SK-N-SH (cell line): Measurements from ENCODE around the gene OSBP2. TPM values are rescaled to one million over a fixed set of nuclear protein-coding genes. Genes with fewer than 3 reads are reported as not detected.

Experiments used
- CTCF ChIA-PET: fragments of 300-600, 350-600 bp; formaldehyde crosslinking; extraction: SDS; loops from one replicate; lab custom pipeline; 2021; lab: Yijun Ruan, JAX
- POLR2A ChIA-PET: fragments of 350-600 bp; sonication (Branson Sonifier 250); formaldehyde crosslinking; extraction: SDS; loops from one replicate; lab custom pipeline; 2020; ENCODE audit warnings: antibody characterized with exemption, inconsistent platforms; lab: Yijun Ruan, JAX
- DNase-seq: peaks from one replicate; pipeline ENCODE4 v3.0.0; 2012
- H2AFZ ChIP-seq: fragments of 200-600 bp; sonication (generic); 2 replicates; pipeline ENCODE4 v1.8.1; 2016; ENCODE audit warnings: antibody characterized with exemption, mild to moderate bottlenecking, low read depth
- H3F3A ChIP-seq: fragments of 200-600 bp; sonication (generic); replicated peaks from 2 replicates; pipeline ENCODE3; 2016; ENCODE audit warnings: antibody characterized with exemption, mild to moderate bottlenecking; ENCODE audit not compliant: insufficient read depth
- H3K27ac ChIP-seq, 2 experiments: fragments of 200-500 bp in 1 of 2; fragments of 200-600 bp in 1 of 2; sonication (Bioruptor generic) in 1 of 2; sonication (generic), shearing (Covaris generic) in 1 of 2; 2 replicates each; pipeline versions ENCODE4 v1.5.1 to v1.6.1; 2014 to 2016; ENCODE audit warnings: low read depth in 2 of 2, inconsistent platforms in 1 of 2, low read length in 1 of 2, mild to moderate bottlenecking in 1 of 2, mixed read lengths in 1 of 2
- H3K27me3 ChIP-seq: fragments of 200-600 bp; sonication (generic), shearing (Covaris generic); 2 replicates; pipeline ENCODE4 v1.6.1; 2016; ENCODE audit warnings: mixed run types; ENCODE audit not compliant: insufficient read depth
- H3K36me3 ChIP-seq, 2 experiments: fragments of 200-500 bp in 1 of 2; fragments of 200-600 bp in 1 of 2; sonication (Bioruptor generic) in 1 of 2; sonication (generic) in 1 of 2; replicated peaks in 1 of 2; 2 replicates each; pipeline versions ENCODE3 to v1.5.1; 2014 to 2016; ENCODE audit warnings: low read length in 1 of 2, mild to moderate bottlenecking in 1 of 2; ENCODE audit not compliant: insufficient read depth in 2 of 2, control insufficient read depth in 1 of 2
- H3K4me1 ChIP-seq, 2 experiments: fragments of 200-500 bp in 1 of 2; fragments of 200-600 bp in 1 of 2; sonication (Bioruptor generic) in 1 of 2; sonication (generic), shearing (Covaris generic) in 1 of 2; 2 replicates each; pipeline versions ENCODE4 v1.5.1 to v1.6.1; 2014 to 2016; ENCODE audit warnings: low read depth in 1 of 2, low read length in 1 of 2, mixed run types in 1 of 2; ENCODE audit not compliant: insufficient read depth in 2 of 2, control insufficient read depth in 1 of 2
- H3K4me2 ChIP-seq: fragments of 200-600 bp; sonication (generic), shearing (Covaris generic); 2 replicates; pipeline ENCODE4 v1.6.1; 2017; ENCODE audit warnings: mixed run types
- H3K4me3 ChIP-seq, 2 experiments: fragments of 200-500 bp in 1 of 2; fragments of 200-600 bp in 1 of 2; sonication (Bioruptor generic) in 1 of 2; sonication (generic), shearing (Covaris generic) in 1 of 2; 2 replicates each; pipeline versions ENCODE4 v1.5.1 to v1.8.1; 2014 to 2016; ENCODE audit warnings: low read depth in 2 of 2, inconsistent platforms in 1 of 2, low read length in 1 of 2, mild to moderate bottlenecking in 1 of 2, mixed read lengths in 1 of 2, moderate library complexity in 1 of 2
- H3K79me2 ChIP-seq: fragments of 200-600 bp; sonication (generic); 2 replicates; pipeline ENCODE4 v1.8.1; 2017; ENCODE audit warnings: mild to moderate bottlenecking; ENCODE audit not compliant: insufficient read depth
- H3K9ac ChIP-seq: fragments of 200-600 bp; sonication (generic); 2 replicates; pipeline ENCODE4 v1.6.1; 2017; ENCODE audit warnings: mixed run types
- H3K9me2 ChIP-seq: fragments of 200-600 bp; sonication (generic); 2 replicates; pipeline ENCODE4 v1.6.1; 2017; ENCODE audit warnings: mixed run types
- H3K9me3 ChIP-seq: fragments of 200-600 bp; sonication (generic); 2 replicates; pipeline ENCODE4 v1.6.1; 2017; ENCODE audit warnings: mixed run types, mild to moderate bottlenecking, moderate library complexity
- H4K20me1 ChIP-seq: fragments of 200-600 bp; sonication (generic); 2 replicates; pipeline ENCODE4 v1.6.1; 2017; ENCODE audit warnings: mild to moderate bottlenecking, mixed run types; ENCODE audit not compliant: insufficient read depth
- CHD2 ChIP-seq: fragments of 150-350 bp; IDR thresholded peaks from 2 replicates; pipeline ENCODE4 v1.6.1; 2018; ENCODE audit warnings: low read length; ENCODE audit not compliant: partially characterized antibody
- EP300 ChIP-seq, 2 experiments: IDR thresholded peaks; 2 replicates each; pipeline versions ENCODE4 v1.4.0 to v1.6.1; 2012; ENCODE audit warnings: borderline replicate concordance in 1 of 2, low read depth in 1 of 2, low read length in 1 of 2
- EZH2phosphoT487 ChIP-seq: fragments of 200-600 bp; sonication (generic); IDR thresholded peaks from 2 replicates; pipeline ENCODE4 v1.6.1; 2017; ENCODE audit warnings: low read depth, mixed run types, mild to moderate bottlenecking, antibody characterized with exemption, moderate library complexity, borderline replicate concordance
- FOXJ3 ChIP-seq: sonication (generic); formaldehyde crosslinking; IDR thresholded peaks from 2 replicates; pipeline ENCODE4 v1.5.1; 2020; ENCODE audit warnings: mild to moderate bottlenecking, missing genetic modification reagents
- GABPA ChIP-seq: IDR thresholded peaks from 2 replicates; pipeline ENCODE4 v1.4.0; 2012; ENCODE audit warnings: low read depth, mild to moderate bottlenecking
- GATA2 ChIP-seq: sonication (generic); formaldehyde crosslinking; IDR thresholded peaks from 2 replicates; pipeline ENCODE4 v1.5.0; 2020; ENCODE audit warnings: mild to moderate bottlenecking, missing genetic modification reagents
- JUND ChIP-seq: IDR thresholded peaks from 2 replicates; pipeline ENCODE4 v1.4.0; 2012
- MAX ChIP-seq: IDR thresholded peaks from 2 replicates; pipeline ENCODE4 v1.4.0; 2012; ENCODE audit warnings: low read depth
- NRF1 ChIP-seq: IDR thresholded peaks from 2 replicates; pipeline ENCODE4 v1.6.1; 2012; ENCODE audit warnings: low read depth, mild to moderate bottlenecking, low read length
- PBX3 ChIP-seq: IDR thresholded peaks from 2 replicates; pipeline ENCODE4; 2012
- RFX5 ChIP-seq: IDR thresholded peaks from 2 replicates; pipeline ENCODE4 v1.6.1; 2012; ENCODE audit warnings: mild to moderate bottlenecking, improper control_type of control experiment, low read length
- RXRA ChIP-seq: IDR thresholded peaks from 2 replicates; pipeline ENCODE4 v1.4.0; 2012; ENCODE audit warnings: low read depth, mild to moderate bottlenecking, borderline replicate concordance
- SIN3A ChIP-seq: IDR thresholded peaks from 2 replicates; pipeline ENCODE4 v1.6.1; 2012; ENCODE audit warnings: low read depth, mild to moderate bottlenecking, low read length, moderate library complexity, borderline replicate concordance
- SMC3 ChIP-seq: IDR thresholded peaks from 2 replicates; pipeline ENCODE4 v1.6.1; 2012; ENCODE audit warnings: low read depth, low read length, improper control_type of control experiment
- TAF1 ChIP-seq: IDR thresholded peaks from 2 replicates; pipeline ENCODE4 v1.6.1; 2012; ENCODE audit warnings: low read depth, mild to moderate bottlenecking, low read length, moderate library complexity, borderline replicate concordance
- TCF12 ChIP-seq: IDR thresholded peaks from 2 replicates; pipeline ENCODE4 v1.4.0; 2012
- TEAD4 ChIP-seq: IDR thresholded peaks from 2 replicates; pipeline ENCODE4 v1.4.0; 2012; ENCODE audit warnings: mild to moderate bottlenecking, borderline replicate concordance; ENCODE audit not compliant: insufficient read depth
- USF1 ChIP-seq: IDR thresholded peaks from 2 replicates; pipeline ENCODE4 v1.4.0; 2012; ENCODE audit warnings: low read depth, borderline replicate concordance
- YY1 ChIP-seq: IDR thresholded peaks from 2 replicates; pipeline ENCODE4 v1.4.0; 2012; ENCODE audit warnings: low read depth, mild to moderate bottlenecking
- ZBTB33 ChIP-seq: IDR thresholded peaks from 2 replicates; pipeline ENCODE4 v1.4.0; 2012; ENCODE audit warnings: low read depth, borderline replicate concordance
- WGBS: methylation state at CpG from one replicate; pipeline ENCODE4 v1.1.6; 2017; ENCODE audit warnings: low lambda C conversion rate; 5-methylcytosine and 5-hydroxymethylcytosine counted together
- polyA plus RNA-seq, 3 experiments: library from polyadenylated mRNA; depleted of rRNA; stranded (reverse); fragments of >200 nt; gene quantifications; 2 replicates each; pipeline ENCODE4 v1.2.3, GENCODE V29; 2012

The OSBP2 gene
- polyA plus RNA-seq, 1 of the 3 experiments (the other 2 are of a cell fraction): 3.1 TPM

- H4K20me1 ChIP-seq: no peaks in the 10 kb centered on the region
- no peak overlapping the region for H3K9ac ChIP-seq
- H3K4me1 ChIP-seq: peaks cover 0 to 12% of the 10 kb centered on the region in 2 experiments; a peak in 1 of 4 replicates
- H2AFZ ChIP-seq: no peak overlapping the region
- no peaks in the 10 kb centered on the region for H3K27me3 ChIP-seq
- no peaks in the 10 kb centered on the region for H3F3A ChIP-seq
- no peak for DNase-seq
- H3K36me3 ChIP-seq: peaks cover 30 to 92% of the 10 kb centered on the region in 2 experiments
- no peak overlapping the region for H3K4me2 ChIP-seq
- 96% methylated on average over 2 of the region's 2 CpGs for WGBS
- H3K4me3 ChIP-seq: no peak overlapping the region
- no peak overlapping the region; a peak in 1 of 4 replicates for H3K27ac ChIP-seq
- ChIA-PET CTCF (interaction anchor here (0.9 to 3.2 kb wide), 8 partner anchors 10 to 203 kb away, joined by 3 to 72 read pairs (median 10); partner anchors contain the start of genes MORC2, SMTN and TUG1), POLR2A (interaction anchor here (0.7 to 2.1 kb wide), 3 partner anchors 9 to 140 kb away, joined by 3 to 7 read pairs (median 3); partner anchors contain the start of gene SMTN)
- no peak for TF ChIP-seq EZH2phosphoT487
- no peak for TF ChIP-seq TCF12
- no peak for TF ChIP-seq TAF1
- TF ChIP-seq GABPA: no peak
- no peak for TF ChIP-seq PBX3
- no peak for TF ChIP-seq ZBTB33
- no peak for TF ChIP-seq MAX
- no peak for TF ChIP-seq RXRA
- no peak for TF ChIP-seq RFX5
- no peak for TF ChIP-seq JUND
- TF ChIP-seq GATA2 (CRISPR knock-in tag): no peak
- TF ChIP-seq USF1: no peak
- H3K9me3 ChIP-seq: no peaks in the 10 kb centered on the region
- H3K9me2 ChIP-seq: no peaks in the 10 kb centered on the region
- H3K79me2 ChIP-seq: no peaks in the 10 kb centered on the region
Observed at GRCh38 chr22:30945653-30946052, 251.0 kb downstream of the OSBP2 start.

GRCh38 chr22:30946354-30946753 is 251.7 kb downstream of the OSBP2 start:
- CTCF ChIA-PET: interaction anchor here (0.8 to 3.2 kb wide), 20 partner anchors 9 to 312 kb away, joined by 3 to 72 read pairs (median 5); partner anchors contain the start of genes MORC2, SELENOM, SMTN and TUG1
- no peak overlapping the region for H2AFZ ChIP-seq
- peaks cover 0 to 12% of the 10 kb centered on the region in 2 experiments; a peak in 1 of 4 replicates for H3K4me1 ChIP-seq
- DNase-seq: no peak
- POLR2A ChIA-PET: interaction anchor here (0.7 to 2.1 kb wide), 3 partner anchors 9 to 139 kb away, joined by 3 to 7 read pairs (median 7); partner anchors contain the start of gene SMTN
- H3K4me3 ChIP-seq: no peak overlapping the region
- no peak overlapping the region for H3K9ac ChIP-seq
- H3K36me3 ChIP-seq: peaks cover 37 to 93% of the 10 kb centered on the region in 2 experiments
- H3K79me2 ChIP-seq: no peaks in the 10 kb centered on the region
- H3K27ac ChIP-seq: no peak overlapping the region
- no peaks in the 10 kb centered on the region for H3K9me3 ChIP-seq
- no peaks in the 10 kb centered on the region for H3F3A ChIP-seq
- H3K4me2 ChIP-seq: no peak overlapping the region
- H3K9me2 ChIP-seq: no peaks in the 10 kb centered on the region
- H4K20me1 ChIP-seq: no peaks in the 10 kb centered on the region
- no peaks in the 10 kb centered on the region for H3K27me3 ChIP-seq
- 84% methylated on average over 7 of the region's 7 CpGs for WGBS
- TF ChIP-seq TAF1 (no peak), SIN3A (no peak), MAX (no peak), GATA2 (CRISPR knock-in tag) (no peak), RFX5 (no peak), SMC3 (no peak), EP300 (IDR thresholded peaks at IDR 0.05; ENCODE audit: borderline replicate concordance in 1 of 2, low read depth in 1 of 2, low read length in 1 of 2) (no peak), ZBTB33 (no peak), TEAD4 (no peak), NRF1 (no peak), RXRA (no peak), FOXJ3 (CRISPR knock-in tag) (no peak), CHD2 (no peak), YY1 (no peak)
